ENCODE results near the gene MMS22L.

GRCh38 chr6:97203343-97203742 is 79.7 kb downstream of the MMS22L start:
- TF ChIP-seq POLR2A (IDR thresholded peaks at IDR 0.05): no peak
- no peak for TF ChIP-seq CTCF (IDR thresholded peaks at IDR 0.05)
